NCI-H345 (cell line): Measurements from ENCODE around the gene LAPTM5.
"Not testable (repeated sequence)": the region's sequence is repeated elsewhere in the genome, so short reads cannot be mapped to it uniquely, and the experiment has no call there.

Experiments used
- DNase-seq: peaks from one replicate; lab custom pipeline; 2025; lab: John Stamatoyannopoulos, UW

The LAPTM5 gene

GRCh38 chr1:30757352-30758120, at the start of gene LAPTM5:
Gene LAPTM5 (minus strand): TSS chr1:30757774. CDS start chr1:30757745, 29 bp downstream.
- no peak for DNase-seq

GRCh38 chr1:30806381-30807317, 49.1 kb upstream of the LAPTM5 start:
- no peak for DNase-seq

GRCh38 chr1:30805304-30806003, 47.9 kb upstream of the LAPTM5 start:
- no peak for DNase-seq

- DNase-seq, result no peak
These were observed 47.2 kb upstream of the LAPTM5 start for GRCh38 chr1:30804822-30805221.

GRCh38 chr1:30804352-30804751, 46.8 kb upstream of the LAPTM5 start:
- no peak for DNase-seq

- no peak for DNase-seq
These were observed 46.0 kb upstream of the LAPTM5 start for GRCh38 chr1:30803562-30803961.

- peak; percentile 75 for DNase-seq
These were observed 44.2 kb upstream of the LAPTM5 start for GRCh38 chr1:30801771-30802198.

GRCh38 chr1:30799233-30799511, 41.6 kb upstream of the LAPTM5 start:
- no peak for DNase-seq

GRCh38 chr1:30798389-30799232, 41.0 kb upstream of the LAPTM5 start:
- no peak for DNase-seq

GRCh38 chr1:30795026-30795425, 37.5 kb upstream of the LAPTM5 start:
- no peak for DNase-seq

GRCh38 chr1:30794260-30794659, 36.7 kb upstream of the LAPTM5 start:
- DNase-seq, result no peak

- no peak for DNase-seq
These were observed 35.6 kb upstream of the LAPTM5 start for GRCh38 chr1:30793209-30793608.

GRCh38 chr1:30791868-30792267, 34.3 kb upstream of the LAPTM5 start:
- DNase-seq, result no peak

- DNase-seq, result no peak
These were observed 33.5 kb upstream of the LAPTM5 start for GRCh38 chr1:30790850-30791778.

- DNase-seq, result not testable (repeated sequence)
These were observed 32.6 kb upstream of the LAPTM5 start for GRCh38 chr1:30790256-30790525.

- DNase-seq, result no peak
These were observed 32.0 kb upstream of the LAPTM5 start for GRCh38 chr1:30789388-30790255.

- DNase-seq, result no peak
These were observed 31.2 kb upstream of the LAPTM5 start for GRCh38 chr1:30788580-30789387.

- DNase-seq, result no peak
These were observed 30.4 kb upstream of the LAPTM5 start for GRCh38 chr1:30787856-30788495.
